Activated CD4-positive, CD25-positive, alpha-beta regulatory T cell treated with anti-CD3 and anti-CD28 coated beads, Interleukin-2, amount 50 U/mL, for 16 hours (primary cell): ENCODE measurements around the gene FAM24A.

ENCODE experiments used
- DNase-seq: peaks from one replicate; pipeline ENCODE4 v3.0.0-alpha.2; 2020; ENCODE audit warnings: low read depth, low spot score

FAM24A gene

GRCh38 chr10:122930140-122930539 is 19.7 kb downstream of the FAM24A start:
- DNase-seq, result no peak

DNA sequence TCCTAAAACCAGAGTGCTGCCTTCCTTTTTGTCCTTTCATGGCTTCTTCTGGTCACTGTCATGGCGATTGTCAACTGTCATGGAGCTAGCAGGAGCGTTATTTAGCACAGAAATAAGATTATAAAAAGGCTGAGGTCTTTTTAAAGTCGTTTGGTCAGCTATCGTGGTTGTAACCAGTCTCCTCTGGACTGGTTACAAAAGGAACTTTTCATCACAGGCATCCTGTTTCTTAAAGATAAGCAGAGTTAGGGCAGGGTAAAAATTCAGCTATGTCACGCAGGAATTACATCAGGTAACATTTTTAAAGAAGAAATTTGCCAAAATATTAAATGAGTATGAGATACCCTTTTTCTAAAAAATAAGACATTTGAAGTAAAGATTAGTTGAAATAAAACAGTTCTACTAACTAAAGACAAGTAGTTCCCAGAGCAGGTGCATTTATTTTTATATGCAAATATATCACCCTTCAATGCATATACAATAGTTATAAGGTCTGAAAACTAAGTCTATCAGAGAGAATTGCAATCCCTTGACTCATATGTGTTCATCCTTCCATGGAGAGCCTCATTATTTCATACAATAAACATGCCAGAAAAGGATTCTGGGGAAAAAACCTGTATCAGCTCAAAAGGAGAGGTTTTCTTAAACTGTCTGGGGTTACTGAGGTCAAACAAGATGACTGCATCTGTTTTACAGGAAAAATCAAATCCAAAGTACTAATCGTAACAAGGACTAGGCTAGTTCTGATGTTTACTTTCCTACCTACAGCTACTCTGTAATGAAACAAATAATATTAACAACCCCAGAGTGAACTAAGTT is 20.9 kb downstream of the FAM24A start:
- DNase-seq, result no peak

- no peak for DNase-seq
Observed at GRCh38 chr10:122939133-122939855, 28.9 kb downstream of the FAM24A start.

- DNase-seq, result no peak
Observed at GRCh38 chr10:122939856-122940543, 29.6 kb downstream of the FAM24A start.

DNA sequence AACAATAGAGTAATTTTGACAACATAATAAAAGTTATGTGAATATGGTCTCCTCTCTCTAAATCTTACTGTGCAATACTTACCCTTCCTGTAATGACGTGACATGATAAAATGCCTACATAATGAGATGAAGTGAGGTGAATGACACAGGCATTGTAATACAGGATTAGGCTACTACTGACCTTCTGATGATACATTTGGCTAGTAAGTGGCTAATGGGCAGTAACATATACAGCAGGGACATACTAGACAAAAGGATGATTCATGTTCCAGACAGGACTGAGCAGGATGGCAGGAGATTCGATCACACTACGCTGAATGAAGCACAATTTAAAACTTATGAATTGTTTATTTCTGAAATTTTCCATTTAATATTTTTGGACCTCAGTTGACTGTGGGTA is 38.9 kb downstream of the FAM24A start:
- no peak for DNase-seq

DNA sequence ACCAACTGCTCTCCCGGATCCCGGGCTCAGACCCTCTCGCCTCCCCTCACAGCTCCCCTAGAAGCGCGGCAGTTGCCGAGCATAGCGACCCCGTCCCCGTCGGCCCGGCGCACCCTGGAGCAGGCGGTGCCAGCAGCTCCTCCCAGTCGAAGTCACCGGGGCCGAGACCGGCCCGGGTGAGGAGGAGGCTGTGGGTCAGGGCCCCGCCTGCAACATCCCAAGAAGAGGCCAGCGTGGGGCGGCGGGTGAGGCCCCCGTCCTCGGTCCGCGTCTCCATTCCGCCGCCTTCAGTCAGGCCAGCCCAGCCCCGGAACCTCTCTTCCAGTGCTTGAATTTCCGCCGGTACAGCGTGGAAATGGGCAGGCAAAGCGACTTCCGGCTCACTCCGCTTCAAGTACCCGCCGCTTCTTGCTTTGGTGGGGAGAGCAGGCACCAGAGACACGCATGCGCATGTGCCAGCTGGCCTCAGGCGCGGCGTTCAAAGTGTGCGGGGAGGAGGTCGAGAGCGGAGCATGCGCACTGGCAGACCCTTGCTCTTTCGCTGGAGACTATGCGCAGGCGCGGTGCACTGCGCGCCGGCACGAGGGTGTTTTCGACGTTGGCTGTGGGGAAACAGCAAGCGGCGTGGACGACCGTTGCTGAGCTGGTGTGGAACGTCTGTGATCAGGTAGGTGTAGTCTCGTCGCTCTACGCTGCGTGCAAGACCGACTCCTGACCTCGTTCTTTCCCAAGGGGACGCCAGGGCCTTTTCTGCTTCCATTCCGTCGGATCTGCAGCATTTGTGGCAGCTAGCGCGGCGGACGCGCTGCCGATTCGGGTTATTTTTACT is 43.7 kb downstream of the FAM24A start, which contains the start of gene C10orf88:
TSS of gene C10orf88 (minus strand) at position 326 of the 829 bp plus-strand sequence. CDS start at position 277, 49 bp downstream.
- DNase-seq, result peak; percentile 94

DNA sequence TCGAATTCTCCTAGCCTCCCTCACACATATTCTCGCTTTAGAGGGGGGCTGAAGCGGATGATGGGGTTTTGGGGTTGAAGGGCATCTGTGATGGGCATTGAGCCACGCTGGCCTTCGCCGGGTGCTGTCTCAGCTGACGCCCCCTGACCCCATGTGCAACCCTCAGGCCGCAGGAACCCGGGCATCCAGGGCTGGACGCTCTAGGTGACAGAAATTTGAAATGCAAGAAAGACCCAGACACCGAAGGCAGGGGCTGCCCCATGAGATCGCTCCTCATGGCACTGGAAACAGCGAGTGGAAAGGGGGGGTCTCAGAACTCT is 44.3 kb downstream of the FAM24A start:
- no peak for DNase-seq

- DNase-seq, result no peak
Observed at GRCh38 chr10:122955892-122956291, 45.5 kb downstream of the FAM24A start.

- no peak for DNase-seq
Observed at GRCh38 chr10:122957474-122957873, 47.1 kb downstream of the FAM24A start.

GRCh38 chr10:122962405-122962804 is 52.0 kb downstream of the FAM24A start:
- no peak for DNase-seq
